K562 (cell line): Measurements from ENCODE around the gene ARV1.

Experiments used
- CAMTA2 ChIP-seq: fragments of 250-450 bp; sonication (Bioruptor Pico); conservative IDR thresholded peaks from 2 replicates; pipeline ENCODE4 v1.5.1; 2022
- CBX5 ChIP-seq: IDR thresholded peaks from 2 replicates; pipeline ENCODE4 v1.6.1; 2014; ENCODE audit warnings: low read depth, borderline replicate concordance
- CTCF ChIP-seq, 3 experiments: IDR thresholded peaks in 2 of 3; conservative IDR thresholded peaks in 1 of 3; 2 replicates each; pipeline ENCODE4 v1.5.1; 2011 to 2012; ENCODE audit warnings: low read length in 3 of 3, mild to moderate bottlenecking in 3 of 3, control low read depth in 2 of 3, improper control_type of control experiment in 1 of 3, inconsistent platforms in 1 of 3, low read depth in 1 of 3, mixed read lengths in 1 of 3, moderate library complexity in 1 of 3; ENCODE audit not compliant: insufficient read depth in 2 of 3
- EHMT2 ChIP-seq: fragments of 450-650 bp; IDR thresholded peaks from 2 replicates; pipeline ENCODE4 v1.6.1; 2018; ENCODE audit warnings: antibody characterized with exemption
- EP300 ChIP-seq: IDR thresholded peaks from 2 replicates; pipeline ENCODE4 v1.6.1; 2012; ENCODE audit warnings: low read length, improper control_type of control experiment
- FOXA3 ChIP-seq, 2 experiments: fragments of 450-650 bp in 1 of 2; sonication (generic) in 1 of 2; formaldehyde crosslinking; IDR thresholded peaks in 1 of 2; conservative IDR thresholded peaks in 1 of 2; 2 replicates each; pipeline versions ENCODE4 v1.4.0 to v1.8.0; 2020 to 2022; ENCODE audit warnings: mild to moderate bottlenecking in 2 of 2, missing genetic modification reagents in 1 of 2
- SMARCA4 ChIP-seq: fragments of 450-650 bp; IDR thresholded peaks from 2 replicates; pipeline ENCODE4 v1.6.1; 2016
- TCF7L2 ChIP-seq: fragments of 150-350 bp; IDR thresholded peaks from 2 replicates; pipeline ENCODE4 v1.6.1; 2016; ENCODE audit warnings: low read depth, mild to moderate bottlenecking, low read length, moderate library complexity
- TF ChIP-seq, protein P1 (sequence below): fragments of 250-450 bp; sonication (Bioruptor Pico); IDR thresholded peaks from 2 replicates; pipeline ENCODE4 v1.5.0; 2021
- TF ChIP-seq, protein P2 (sequence below): fragments of 250-450 bp; sonication (Bioruptor Pico); IDR thresholded peaks from 2 replicates; pipeline ENCODE4 v1.8.0; 2022; ENCODE audit warnings: moderate library complexity, mild to moderate bottlenecking, inconsistent platforms
- TF ChIP-seq, protein P3 (sequence below), 2 experiments: fragments of 450-650 bp; IDR thresholded peaks; 2 replicates each; pipeline ENCODE4 v1.6.1; 2016; ENCODE audit warnings: mild to moderate bottlenecking in 2 of 2, borderline replicate concordance in 1 of 2, low read depth in 1 of 2, moderate library complexity in 1 of 2
- TF ChIP-seq, protein P4 (sequence below): IDR thresholded peaks from 3 replicates; pipeline ENCODE4 v1.6.1; 2011; ENCODE audit warnings: borderline replicate concordance, mild to moderate bottlenecking; ENCODE audit not compliant: insufficient read length, insufficient read depth

DNA sequence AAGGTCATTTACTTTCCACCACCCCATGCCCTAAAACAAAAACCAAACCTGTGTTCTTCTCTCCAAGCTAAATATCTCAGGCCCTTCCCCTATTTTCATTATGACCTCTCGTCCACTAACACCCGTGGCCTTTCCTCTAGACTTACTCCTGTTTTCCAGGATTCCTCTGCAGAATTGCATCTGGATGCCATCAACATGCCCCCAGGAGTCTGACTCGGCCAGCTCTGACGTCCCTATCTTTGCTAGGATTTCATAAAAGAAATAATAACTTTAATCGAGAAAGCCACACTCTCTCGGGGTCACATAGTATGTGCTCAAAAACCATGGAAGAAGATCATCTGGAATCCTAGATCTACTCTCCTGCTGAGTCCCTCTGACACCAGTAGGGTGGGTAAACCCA, 47.7 kb downstream of the ARV1 start:
- TF ChIP-seq, protein P1, sequence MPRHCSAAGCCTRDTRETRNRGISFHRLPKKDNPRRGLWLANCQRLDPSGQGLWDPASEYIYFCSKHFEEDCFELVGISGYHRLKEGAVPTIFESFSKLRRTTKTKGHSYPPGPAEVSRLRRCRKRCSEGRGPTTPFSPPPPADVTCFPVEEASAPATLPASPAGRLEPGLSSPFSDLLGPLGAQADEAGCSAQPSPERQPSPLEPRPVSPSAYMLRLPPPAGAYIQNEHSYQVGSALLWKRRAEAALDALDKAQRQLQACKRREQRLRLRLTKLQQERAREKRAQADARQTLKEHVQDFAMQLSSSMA (CRISPR knock-in tag): no peak
- TF ChIP-seq, protein P2, sequence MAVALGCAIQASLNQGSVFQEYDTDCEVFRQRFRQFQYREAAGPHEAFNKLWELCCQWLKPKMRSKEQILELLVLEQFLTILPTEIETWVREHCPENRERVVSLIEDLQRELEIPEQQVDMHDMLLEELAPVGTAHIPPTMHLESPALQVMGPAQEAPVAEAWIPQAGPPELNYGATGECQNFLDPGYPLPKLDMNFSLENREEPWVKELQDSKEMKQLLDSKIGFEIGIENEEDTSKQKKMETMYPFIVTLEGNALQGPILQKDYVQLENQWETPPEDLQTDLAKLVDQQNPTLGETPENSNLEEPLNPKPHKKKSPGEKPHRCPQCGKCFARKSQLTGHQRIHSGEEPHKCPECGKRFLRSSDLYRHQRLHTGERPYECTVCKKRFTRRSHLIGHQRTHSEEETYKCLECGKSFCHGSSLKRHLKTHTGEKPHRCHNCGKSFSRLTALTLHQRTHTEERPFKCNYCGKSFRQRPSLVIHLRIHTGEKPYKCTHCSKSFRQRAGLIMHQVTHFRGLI (CRISPR knock-in tag): no peak
- TF ChIP-seq EHMT2 (no peak), SMARCA4 (no peak), CTCF (IDR thresholded peaks at IDR 0.05 in 2 of 3, conservative IDR thresholded peaks at IDR 0.05 in 1 of 3; ENCODE audit: insufficient read depth in 2 of 3, low read depth in 1 of 3, low read length in 3 of 3) (no peak), EP300 (no peak), CBX5 (no peak), TCF7L2 (no peak), CAMTA2 (CRISPR knock-in tag) (no peak), FOXA3 (CRISPR knock-in tag; conservative IDR thresholded peaks at IDR 0.05 in 1 of 2, IDR thresholded peaks at IDR 0.05 in 1 of 2) (no peak)
- TF ChIP-seq, protein P3, sequence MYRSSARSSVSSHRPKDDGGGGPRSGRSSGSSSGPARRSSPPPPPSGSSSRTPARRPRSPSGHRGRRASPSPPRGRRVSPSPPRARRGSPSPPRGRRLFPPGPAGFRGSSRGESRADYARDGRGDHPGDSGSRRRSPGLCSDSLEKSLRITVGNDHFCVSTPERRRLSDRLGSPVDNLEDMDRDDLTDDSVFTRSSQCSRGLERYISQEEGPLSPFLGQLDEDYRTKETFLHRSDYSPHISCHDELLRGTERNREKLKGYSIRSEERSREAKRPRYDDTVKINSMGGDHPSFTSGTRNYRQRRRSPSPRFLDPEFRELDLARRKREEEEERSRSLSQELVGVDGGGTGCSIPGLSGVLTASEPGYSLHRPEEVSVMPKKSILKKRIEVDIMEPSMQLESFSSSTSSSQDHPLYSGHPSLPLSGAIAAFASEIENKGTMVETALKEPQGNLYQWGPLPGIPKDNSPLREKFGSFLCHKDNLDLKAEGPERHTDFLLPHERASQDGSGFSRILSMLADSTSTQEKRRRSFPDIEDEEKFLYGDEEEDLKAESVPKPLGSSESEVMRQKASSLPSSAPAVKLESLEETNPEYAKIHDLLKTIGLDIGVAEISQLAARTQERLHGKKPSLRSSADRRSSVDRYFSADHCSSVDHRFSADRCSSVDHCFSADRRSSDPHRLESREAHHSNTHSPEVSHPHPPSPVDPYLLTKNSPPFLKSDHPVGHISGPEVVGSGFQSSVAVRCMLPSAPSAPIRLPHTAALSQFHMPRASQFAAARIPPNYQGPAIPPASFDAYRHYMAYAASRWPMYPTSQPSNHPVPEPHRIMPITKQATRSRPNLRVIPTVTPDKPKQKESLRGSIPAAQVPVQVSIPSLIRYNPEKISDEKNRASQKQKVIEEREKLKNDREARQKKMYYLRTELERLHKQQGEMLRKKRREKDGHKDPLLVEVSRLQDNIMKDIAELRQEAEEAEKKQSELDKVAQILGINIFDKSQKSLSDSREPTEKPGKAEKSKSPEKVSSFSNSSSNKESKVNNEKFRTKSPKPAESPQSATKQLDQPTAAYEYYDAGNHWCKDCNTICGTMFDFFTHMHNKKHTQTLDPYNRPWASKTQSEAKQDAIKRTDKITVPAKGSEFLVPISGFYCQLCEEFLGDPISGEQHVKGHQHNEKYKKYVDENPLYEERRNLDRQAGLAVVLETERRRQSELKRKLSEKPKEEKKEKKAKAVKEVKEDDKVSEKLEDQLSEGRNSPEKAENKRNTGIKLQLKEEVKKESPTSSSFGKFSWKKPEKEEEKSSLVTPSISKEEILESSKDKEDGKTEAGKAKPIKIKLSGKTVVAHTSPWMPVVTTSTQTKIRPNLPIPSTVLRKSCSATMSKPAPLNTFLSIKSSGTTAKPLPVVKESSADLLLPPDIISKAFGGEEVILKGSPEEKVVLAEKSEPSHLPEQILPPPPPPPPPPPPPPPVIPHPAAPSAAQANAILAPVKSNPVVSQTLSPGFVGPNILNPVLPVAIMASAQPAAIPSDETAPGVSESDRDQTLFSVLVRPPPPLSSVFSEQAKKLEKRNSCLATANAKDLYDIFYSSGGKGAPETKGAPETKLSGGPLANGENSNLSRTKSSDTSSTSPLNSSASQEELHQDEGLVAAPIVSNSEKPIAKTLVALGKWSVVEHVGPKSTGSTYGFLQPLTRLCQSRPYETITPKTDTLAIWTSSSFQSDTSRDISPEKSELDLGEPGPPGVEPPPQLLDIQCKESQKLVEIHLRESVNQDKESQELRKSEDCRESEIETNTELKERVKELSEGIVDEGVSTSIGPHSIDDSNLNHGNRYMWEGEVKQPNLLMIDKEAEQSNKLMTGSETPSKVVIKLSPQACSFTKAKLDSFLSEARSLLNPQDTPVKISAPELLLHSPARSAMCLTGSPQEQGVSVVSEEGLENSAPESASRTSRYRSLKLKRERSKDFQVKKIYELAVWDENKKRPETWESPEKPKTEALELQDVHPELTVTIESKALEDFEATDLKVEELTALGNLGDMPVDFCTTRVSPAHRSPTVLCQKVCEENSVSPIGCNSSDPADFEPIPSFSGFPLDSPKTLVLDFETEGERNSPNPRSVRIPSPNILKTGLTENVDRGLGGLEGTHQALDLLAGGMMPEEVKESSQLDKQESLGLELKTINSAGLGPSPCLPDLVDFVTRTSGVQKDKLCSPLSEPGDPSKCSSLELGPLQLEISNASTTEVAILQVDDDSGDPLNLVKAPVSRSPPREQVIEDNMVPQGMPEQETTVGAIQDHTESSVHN (IDR thresholded peaks at IDR 0.05; ENCODE audit: borderline replicate concordance in 1 of 2, low read depth in 1 of 2): no peak
- TF ChIP-seq, protein P4, sequence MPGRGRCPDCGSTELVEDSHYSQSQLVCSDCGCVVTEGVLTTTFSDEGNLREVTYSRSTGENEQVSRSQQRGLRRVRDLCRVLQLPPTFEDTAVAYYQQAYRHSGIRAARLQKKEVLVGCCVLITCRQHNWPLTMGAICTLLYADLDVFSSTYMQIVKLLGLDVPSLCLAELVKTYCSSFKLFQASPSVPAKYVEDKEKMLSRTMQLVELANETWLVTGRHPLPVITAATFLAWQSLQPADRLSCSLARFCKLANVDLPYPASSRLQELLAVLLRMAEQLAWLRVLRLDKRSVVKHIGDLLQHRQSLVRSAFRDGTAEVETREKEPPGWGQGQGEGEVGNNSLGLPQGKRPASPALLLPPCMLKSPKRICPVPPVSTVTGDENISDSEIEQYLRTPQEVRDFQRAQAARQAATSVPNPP: no peak
